Right renal cortex interstitium (tissue), 3 donors: ENCODE results near the gene MTMR1. TPM values are rescaled to one million over a fixed set of nuclear protein-coding genes. Genes with fewer than 3 reads are reported as not detected.

Source experiments
- DNase-seq, 3 donors: peaks; one replicate each; pipeline ENCODE4 v3.0.0-alpha.2; 2013; ENCODE audit warnings: low read depth in 3 of 3, low spot score in 2 of 3
- polyA plus RNA-seq, 3 donors: library from polyadenylated mRNA; unstranded; fragments of 120-200 nt; gene quantifications; one replicate each; pipeline ENCODE4 v1.2.1, GENCODE V29; 2013; ENCODE audit not compliant: insufficient read length in 3 of 3

The MTMR1 gene
- polyA plus RNA-seq, 3 donors = 24.7 to 27.0 (median 26.4) TPM

- DNase-seq = no peak
These were observed 3.1 kb downstream of the MTMR1 start for GRCh38 chrX:150696331-150696730.

GRCh38 chrX:150696866-150697265, 3.7 kb downstream of the MTMR1 start:
- no peak for DNase-seq

GRCh38 chrX:150697641-150698040, 4.4 kb downstream of the MTMR1 start:
- no peak for DNase-seq

- no peak for DNase-seq
These were observed 5.8 kb downstream of the MTMR1 start for GRCh38 chrX:150698981-150699380.

GRCh38 chrX:150700107-150700506, 6.9 kb downstream of the MTMR1 start:
- DNase-seq = no peak

GRCh38 chrX:150701377-150701776, 8.2 kb downstream of the MTMR1 start:
- DNase-seq = no peak

- no peak for DNase-seq
These were observed 9.9 kb downstream of the MTMR1 start for GRCh38 chrX:150702966-150703694.

GRCh38 chrX:150703695-150703974, 10.4 kb downstream of the MTMR1 start:
- no peak for DNase-seq

GRCh38 chrX:150704030-150704613, 10.9 kb downstream of the MTMR1 start:
- no peak for DNase-seq

- no peak for DNase-seq
These were observed 19.4 kb downstream of the MTMR1 start for GRCh38 chrX:150712619-150713018.

GRCh38 chrX:150715184-150715583, 22.0 kb downstream of the MTMR1 start:
- DNase-seq = no peak

GRCh38 chrX:150719621-150720020, 26.4 kb downstream of the MTMR1 start:
- no peak for DNase-seq

- DNase-seq = no peak
These were observed 36.8 kb downstream of the MTMR1 start for GRCh38 chrX:150729956-150730355.

- no peak for DNase-seq
These were observed 37.5 kb downstream of the MTMR1 start for GRCh38 chrX:150730719-150731118.

GRCh38 chrX:150731795-150732194, 38.6 kb downstream of the MTMR1 start:
- DNase-seq = no peak

GRCh38 chrX:150736475-150736874, 43.3 kb downstream of the MTMR1 start:
- no peak for DNase-seq

- DNase-seq = no peak
These were observed 58.9 kb downstream of the MTMR1 start for GRCh38 chrX:150752124-150752523.

GRCh38 chrX:150753357-150753756, 60.2 kb downstream of the MTMR1 start:
- DNase-seq = no peak

- DNase-seq = no peak
These were observed 60.8 kb downstream of the MTMR1 start for GRCh38 chrX:150753968-150754367.

- no peak for DNase-seq
These were observed 64.2 kb downstream of the MTMR1 start for GRCh38 chrX:150757371-150757770.

- no peak for DNase-seq
These were observed 66.6 kb downstream of the MTMR1 start for GRCh38 chrX:150759568-150760416.
